Mammary epithelial cell (primary cell): ENCODE results near the gene LY6G5B.

Source experiments
- EZH2 ChIP-seq: IDR thresholded peaks from 2 replicates; pipeline ENCODE4 v1.6.1; 2012; ENCODE audit warnings: low read length, inconsistent platforms, borderline replicate concordance
- TF ChIP-seq, protein P1 (sequence below), 2 donors: IDR thresholded peaks in 1 of 2; conservative IDR thresholded peaks in 1 of 2; 2 replicates each; pipeline ENCODE4 v1.5.1; 2011 to 2012; ENCODE audit warnings: inconsistent platforms in 2 of 2, low read length in 2 of 2, mild to moderate bottlenecking in 2 of 2, control low read depth in 1 of 2, low read depth in 1 of 2; ENCODE audit not compliant: insufficient read depth in 1 of 2; ENCODE audit errors: extremely low read depth in 1 of 2

DNA sequence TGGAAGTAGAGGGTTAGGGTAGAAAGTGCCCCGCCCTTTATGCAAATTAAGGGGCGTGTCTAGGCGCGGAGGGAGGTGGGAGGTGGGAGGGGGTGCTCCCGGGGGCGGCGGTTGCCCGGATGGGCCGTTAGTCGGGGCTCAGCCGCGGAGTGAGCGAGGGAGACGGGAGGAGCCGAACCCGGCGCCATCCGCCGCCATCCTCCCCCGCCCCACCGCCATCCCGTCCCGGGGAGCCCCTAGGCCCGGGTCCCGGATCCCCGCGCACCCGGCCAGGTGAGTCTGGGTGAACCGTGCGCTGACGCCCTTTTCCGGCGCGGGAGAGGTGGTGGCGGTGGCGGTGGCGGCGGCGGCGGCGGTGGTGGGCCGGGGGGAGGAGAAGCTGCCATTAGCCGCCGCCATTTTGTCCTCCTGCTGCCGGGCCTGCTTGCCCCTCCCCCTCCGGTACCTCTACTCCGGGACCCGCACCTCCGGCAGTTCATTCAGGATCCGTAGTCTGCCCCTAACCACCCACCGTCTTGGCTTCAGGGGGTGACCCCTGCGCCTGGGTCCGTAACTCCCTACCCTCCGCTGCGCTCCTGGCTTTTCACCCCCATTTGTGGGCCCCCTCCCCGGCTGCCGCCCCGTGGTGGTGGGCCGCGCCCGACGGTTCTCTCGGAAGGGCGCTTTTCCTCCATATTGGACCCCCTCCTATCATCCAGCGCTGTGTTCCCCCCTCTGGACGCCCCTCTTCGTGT, 49.0 kb upstream of the LY6G5B start, which contains the start of gene PRRC2A:
- TF ChIP-seq EZH2, result no peak
- TF ChIP-seq, protein P1, sequence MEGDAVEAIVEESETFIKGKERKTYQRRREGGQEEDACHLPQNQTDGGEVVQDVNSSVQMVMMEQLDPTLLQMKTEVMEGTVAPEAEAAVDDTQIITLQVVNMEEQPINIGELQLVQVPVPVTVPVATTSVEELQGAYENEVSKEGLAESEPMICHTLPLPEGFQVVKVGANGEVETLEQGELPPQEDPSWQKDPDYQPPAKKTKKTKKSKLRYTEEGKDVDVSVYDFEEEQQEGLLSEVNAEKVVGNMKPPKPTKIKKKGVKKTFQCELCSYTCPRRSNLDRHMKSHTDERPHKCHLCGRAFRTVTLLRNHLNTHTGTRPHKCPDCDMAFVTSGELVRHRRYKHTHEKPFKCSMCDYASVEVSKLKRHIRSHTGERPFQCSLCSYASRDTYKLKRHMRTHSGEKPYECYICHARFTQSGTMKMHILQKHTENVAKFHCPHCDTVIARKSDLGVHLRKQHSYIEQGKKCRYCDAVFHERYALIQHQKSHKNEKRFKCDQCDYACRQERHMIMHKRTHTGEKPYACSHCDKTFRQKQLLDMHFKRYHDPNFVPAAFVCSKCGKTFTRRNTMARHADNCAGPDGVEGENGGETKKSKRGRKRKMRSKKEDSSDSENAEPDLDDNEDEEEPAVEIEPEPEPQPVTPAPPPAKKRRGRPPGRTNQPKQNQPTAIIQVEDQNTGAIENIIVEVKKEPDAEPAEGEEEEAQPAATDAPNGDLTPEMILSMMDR (conservative IDR thresholded peaks at IDR 0.05 in 1 of 2, IDR thresholded peaks at IDR 0.05 in 1 of 2; ENCODE audit: extremely low read depth in 1 of 2, insufficient read depth in 1 of 2, low read depth in 1 of 2, low read length in 2 of 2), result no peak
